Fibroblast of lung (primary cell): ENCODE measurements around the gene HHLA2. TPM values are rescaled to one million over a fixed set of nuclear protein-coding genes. Genes with fewer than 3 reads are reported as not detected.

Experiments
- DNase-seq, 2 donors: peaks; one replicate each; pipeline versions ENCODE4 v3.0.0 to v3.0.0-alpha.2; 2010; ENCODE audit warnings: low read depth in 2 of 2
- H2AFZ ChIP-seq: 2 replicates; pipeline ENCODE4 v1.5.1; 2012; ENCODE audit warnings: low read length, control low read depth, inconsistent platforms
- H3K27ac ChIP-seq: 2 replicates; pipeline ENCODE4 v1.5.1; 2011; ENCODE audit warnings: low read length, control low read depth; ENCODE audit not compliant: insufficient read depth
- H3K27me3 ChIP-seq: 2 replicates; pipeline ENCODE4 v1.5.1; 2011; ENCODE audit warnings: mild to moderate bottlenecking, low read length; ENCODE audit not compliant: control insufficient read depth, insufficient read depth
- H3K36me3 ChIP-seq: 2 replicates; pipeline ENCODE4 v1.5.1; 2011; ENCODE audit warnings: low read length; ENCODE audit not compliant: control insufficient read depth, insufficient read depth
- H3K4me1 ChIP-seq: 2 replicates; pipeline ENCODE4 v1.5.1; 2011; ENCODE audit warnings: low read length; ENCODE audit not compliant: control insufficient read depth, insufficient read depth; ENCODE audit errors: extremely low read depth
- H3K4me2 ChIP-seq: 2 replicates; pipeline ENCODE4 v1.5.1; 2011; ENCODE audit warnings: low read length, control low read depth; ENCODE audit not compliant: insufficient read depth; ENCODE audit errors: extremely low read depth
- H3K4me3 ChIP-seq, 4 experiments: fragments of 200-600 bp in 1 of 4; sonication (generic) in 1 of 4; replicated peaks in 1 of 4; 2 replicates each; pipeline ENCODE4 v1.5.1; 2011 to 2016; ENCODE audit warnings: low read length in 4 of 4, low read depth in 3 of 4, mild to moderate bottlenecking in 3 of 4, control low read depth in 2 of 4, inconsistent platforms in 1 of 4, mixed read lengths in 1 of 4; ENCODE audit not compliant: insufficient read depth in 1 of 4; ENCODE audit errors: control extremely low read depth in 1 of 4
- H3K79me2 ChIP-seq: 2 replicates; pipeline ENCODE4 v1.5.1; 2012; ENCODE audit warnings: mild to moderate bottlenecking, low read length, inconsistent platforms; ENCODE audit not compliant: control insufficient read depth, insufficient read depth
- H3K9ac ChIP-seq: 2 replicates; pipeline ENCODE4 v1.5.1; 2011; ENCODE audit warnings: mild to moderate bottlenecking, low read length, control low read depth; ENCODE audit not compliant: insufficient read depth
- H3K9me3 ChIP-seq: 2 replicates; pipeline ENCODE4 v1.5.1; 2012; ENCODE audit warnings: low read depth, low read length; ENCODE audit not compliant: control insufficient read depth, insufficient read depth
- H4K20me1 ChIP-seq: 2 replicates; pipeline ENCODE4 v1.5.1; 2011; ENCODE audit warnings: low read length; ENCODE audit not compliant: control insufficient read depth, insufficient read depth; ENCODE audit errors: extremely low read depth
- CTCF ChIP-seq, 2 donors: IDR thresholded peaks in 1 of 2; conservative IDR thresholded peaks in 1 of 2; 1 replicate in 1 of 2; 2 replicates in 1 of 2; pipeline ENCODE4 v1.5.1; 2011 to 2012; ENCODE audit warnings: low read length in 2 of 2, control low read depth in 1 of 2, inconsistent platforms in 1 of 2, low read depth in 1 of 2, mild to moderate bottlenecking in 1 of 2
- EZH2 ChIP-seq: IDR thresholded peaks from 2 replicates; pipeline ENCODE4 v1.5.1; 2012; ENCODE audit warnings: low read length, control low read depth, mild to moderate bottlenecking; ENCODE audit errors: missing control alignments
- polyA plus RNA-seq, 2 donors: library from polyadenylated mRNA; depleted of rRNA in 1 of 2; stranded (reverse) in 1 of 2; unstranded in 1 of 2; fragments of >200 nt; gene quantifications; 2 replicates each; pipeline ENCODE4 v1.2.1, GENCODE V29; 2011 to 2012; ENCODE audit warnings: missing spikeins in 1 of 2
- total RNA-seq: library from RNA; depleted of rRNA; stranded (reverse); fragments of >200 nt; gene quantifications from 2 replicates; pipeline ENCODE4 v1.2.1, GENCODE V29; 2014

HHLA2 gene
- total and polyA plus RNA-seq, 2 donors (not counting 1 experiment from before 2014, with no cell fraction given), result not detected

GRCh38 chr3:108341911-108342310, 45.6 kb downstream of the HHLA2 start:
- DNase-seq, result no peak
- H3K79me2 ChIP-seq, result no peaks in the 10 kb centered on the region
- no peak overlapping the region for H3K4me3 ChIP-seq
- H3K27me3 ChIP-seq, result no peaks in the 10 kb centered on the region
- H3K9ac ChIP-seq, result no peak overlapping the region
- no peaks in the 10 kb centered on the region for H3K9me3 ChIP-seq
- H2AFZ ChIP-seq, result no peak overlapping the region
- TF ChIP-seq CTCF (conservative IDR thresholded peaks at IDR 0.05 in 1 of 2, IDR thresholded peaks at IDR 0.05 in 1 of 2; ENCODE audit: low read depth in 1 of 2, low read length in 2 of 2), result no peak
- TF ChIP-seq EZH2, result no peak
- H3K27ac ChIP-seq, result no peak overlapping the region
- H3K36me3 ChIP-seq, result no peaks in the 10 kb centered on the region
- H3K4me2 ChIP-seq, result no peak overlapping the region
- H3K4me1 ChIP-seq, result no peaks in the 10 kb centered on the region
- H4K20me1 ChIP-seq, result no peaks in the 10 kb centered on the region

GRCh38 chr3:108342837-108343486, 46.6 kb downstream of the HHLA2 start:
- Histone ChIP-seq H3K9ac (no peak overlapping the region), H3K27me3 (no peaks in the 10 kb centered on the region), H3K9me3 (no peaks in the 10 kb centered on the region), H3K4me1 (no peaks in the 10 kb centered on the region), H2AFZ (no peak overlapping the region), H3K27ac (no peak overlapping the region), H4K20me1 (no peaks in the 10 kb centered on the region), H3K4me2 (no peak overlapping the region), H3K79me2 (no peaks in the 10 kb centered on the region), H3K4me3 (no peak overlapping the region), H3K36me3 (no peaks in the 10 kb centered on the region)
- no peak for TF ChIP-seq CTCF (conservative IDR thresholded peaks at IDR 0.05 in 1 of 2, IDR thresholded peaks at IDR 0.05 in 1 of 2; ENCODE audit: low read depth in 1 of 2, low read length in 2 of 2)
- TF ChIP-seq EZH2, result no peak
- peak; percentile 8 to 84 for DNase-seq

- no peaks in the 10 kb centered on the region for H3K4me1 ChIP-seq
- H3K9ac ChIP-seq, result no peak overlapping the region
- H3K27ac ChIP-seq, result no peak overlapping the region
- no peak overlapping the region for H2AFZ ChIP-seq
- TF ChIP-seq EZH2, result no peak
- no peak for TF ChIP-seq CTCF (conservative IDR thresholded peaks at IDR 0.05 in 1 of 2, IDR thresholded peaks at IDR 0.05 in 1 of 2; ENCODE audit: low read depth in 1 of 2, low read length in 2 of 2)
- H3K27me3 ChIP-seq, result no peaks in the 10 kb centered on the region
- no peaks in the 10 kb centered on the region for H4K20me1 ChIP-seq
- no peaks in the 10 kb centered on the region for H3K36me3 ChIP-seq
- DNase-seq, result no peak
- no peak overlapping the region for H3K4me3 ChIP-seq
- H3K4me2 ChIP-seq, result no peak overlapping the region
- no peaks in the 10 kb centered on the region for H3K79me2 ChIP-seq
- H3K9me3 ChIP-seq, result no peaks in the 10 kb centered on the region
These were observed 47.1 kb downstream of the HHLA2 start for GRCh38 chr3:108343491-108343890.
